ENCODE data around the gene TSPAN18.

GRCh38 chr11:44694443-44694842 is 32.3 kb upstream of the TSPAN18 start:
- TF ChIP-seq EZH2 (IDR thresholded peaks at IDR 0.05; ENCODE audit: borderline replicate concordance): no peak
- no peak for TF ChIP-seq CTCF (IDR thresholded peaks at IDR 0.05; ENCODE audit: poor library complexity)
